ENCODE results near the gene GRM8.

DNA sequence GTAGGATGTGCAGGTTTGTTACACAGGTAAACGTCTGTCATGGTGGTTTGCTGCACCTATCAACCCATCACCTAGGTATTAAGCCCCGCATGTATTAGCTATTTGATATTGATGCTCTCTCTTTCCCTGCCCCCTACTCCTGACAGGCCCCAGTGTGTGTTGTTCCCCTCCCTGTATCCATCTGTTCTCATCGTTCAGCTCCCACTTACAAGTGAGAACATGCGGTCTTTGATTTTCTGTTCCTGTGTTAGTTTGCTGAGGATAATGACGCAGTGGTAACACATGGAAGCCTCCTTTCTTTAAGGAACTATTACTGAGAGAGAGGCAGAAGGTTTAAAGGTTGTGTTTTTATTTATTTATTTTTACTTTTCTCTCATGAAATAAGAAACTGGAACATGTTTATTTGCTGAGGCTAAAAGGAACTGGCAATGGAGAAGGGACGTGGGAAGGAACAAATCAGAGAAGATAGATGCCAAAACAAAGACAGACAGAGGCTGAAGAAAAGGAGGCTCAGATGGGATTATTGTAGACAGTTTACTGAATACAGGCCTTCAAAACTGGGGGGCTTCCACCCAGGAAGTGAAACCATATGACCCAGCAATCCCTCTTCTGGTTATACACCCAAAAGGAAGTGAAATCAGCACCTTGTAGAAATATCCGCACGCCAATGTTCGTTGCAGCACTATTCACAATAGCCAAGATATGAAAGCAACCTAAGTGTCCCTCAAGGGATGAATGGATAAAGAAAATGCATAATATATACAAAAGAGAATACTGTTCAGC lies 556.3 kb downstream of the GRM8 start:
- no peak for TF ChIP-seq ZBTB21 (tag by site-specific recombination; IDR thresholded peaks at IDR 0.05)
- TF ChIP-seq, protein P1, sequence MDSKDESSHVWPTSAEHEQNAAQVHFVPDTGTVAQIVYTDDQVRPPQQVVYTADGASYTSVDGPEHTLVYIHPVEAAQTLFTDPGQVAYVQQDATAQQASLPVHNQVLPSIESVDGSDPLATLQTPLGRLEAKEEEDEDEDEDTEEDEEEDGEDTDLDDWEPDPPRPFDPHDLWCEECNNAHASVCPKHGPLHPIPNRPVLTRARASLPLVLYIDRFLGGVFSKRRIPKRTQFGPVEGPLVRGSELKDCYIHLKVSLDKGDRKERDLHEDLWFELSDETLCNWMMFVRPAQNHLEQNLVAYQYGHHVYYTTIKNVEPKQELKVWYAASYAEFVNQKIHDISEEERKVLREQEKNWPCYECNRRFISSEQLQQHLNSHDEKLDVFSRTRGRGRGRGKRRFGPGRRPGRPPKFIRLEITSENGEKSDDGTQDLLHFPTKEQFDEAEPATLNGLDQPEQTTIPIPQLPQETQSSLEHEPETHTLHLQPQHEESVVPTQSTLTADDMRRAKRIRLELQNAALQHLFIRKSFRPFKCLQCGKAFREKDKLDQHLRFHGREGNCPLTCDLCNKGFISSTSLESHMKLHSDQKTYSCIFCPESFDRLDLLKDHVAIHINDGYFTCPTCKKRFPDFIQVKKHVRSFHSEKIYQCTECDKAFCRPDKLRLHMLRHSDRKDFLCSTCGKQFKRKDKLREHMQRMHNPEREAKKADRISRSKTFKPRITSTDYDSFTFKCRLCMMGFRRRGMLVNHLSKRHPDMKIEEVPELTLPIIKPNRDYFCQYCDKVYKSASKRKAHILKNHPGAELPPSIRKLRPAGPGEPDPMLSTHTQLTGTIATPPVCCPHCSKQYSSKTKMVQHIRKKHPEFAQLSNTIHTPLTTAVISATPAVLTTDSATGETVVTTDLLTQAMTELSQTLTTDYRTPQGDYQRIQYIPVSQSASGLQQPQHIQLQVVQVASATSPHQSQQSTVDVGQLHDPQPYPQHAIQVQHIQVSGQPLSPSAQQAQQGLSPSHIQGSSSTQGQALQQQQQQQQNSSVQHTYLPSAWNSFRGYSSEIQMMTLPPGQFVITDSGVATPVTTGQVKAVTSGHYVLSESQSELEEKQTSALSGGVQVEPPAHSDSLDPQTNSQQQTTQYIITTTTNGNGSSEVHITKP (tag by site-specific recombination; IDR thresholded peaks at IDR 0.05): no peak
- TF ChIP-seq, protein P2, sequence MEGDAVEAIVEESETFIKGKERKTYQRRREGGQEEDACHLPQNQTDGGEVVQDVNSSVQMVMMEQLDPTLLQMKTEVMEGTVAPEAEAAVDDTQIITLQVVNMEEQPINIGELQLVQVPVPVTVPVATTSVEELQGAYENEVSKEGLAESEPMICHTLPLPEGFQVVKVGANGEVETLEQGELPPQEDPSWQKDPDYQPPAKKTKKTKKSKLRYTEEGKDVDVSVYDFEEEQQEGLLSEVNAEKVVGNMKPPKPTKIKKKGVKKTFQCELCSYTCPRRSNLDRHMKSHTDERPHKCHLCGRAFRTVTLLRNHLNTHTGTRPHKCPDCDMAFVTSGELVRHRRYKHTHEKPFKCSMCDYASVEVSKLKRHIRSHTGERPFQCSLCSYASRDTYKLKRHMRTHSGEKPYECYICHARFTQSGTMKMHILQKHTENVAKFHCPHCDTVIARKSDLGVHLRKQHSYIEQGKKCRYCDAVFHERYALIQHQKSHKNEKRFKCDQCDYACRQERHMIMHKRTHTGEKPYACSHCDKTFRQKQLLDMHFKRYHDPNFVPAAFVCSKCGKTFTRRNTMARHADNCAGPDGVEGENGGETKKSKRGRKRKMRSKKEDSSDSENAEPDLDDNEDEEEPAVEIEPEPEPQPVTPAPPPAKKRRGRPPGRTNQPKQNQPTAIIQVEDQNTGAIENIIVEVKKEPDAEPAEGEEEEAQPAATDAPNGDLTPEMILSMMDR (tag by site-specific recombination; IDR thresholded peaks at IDR 0.05): no peak
- TF ChIP-seq, protein P3, sequence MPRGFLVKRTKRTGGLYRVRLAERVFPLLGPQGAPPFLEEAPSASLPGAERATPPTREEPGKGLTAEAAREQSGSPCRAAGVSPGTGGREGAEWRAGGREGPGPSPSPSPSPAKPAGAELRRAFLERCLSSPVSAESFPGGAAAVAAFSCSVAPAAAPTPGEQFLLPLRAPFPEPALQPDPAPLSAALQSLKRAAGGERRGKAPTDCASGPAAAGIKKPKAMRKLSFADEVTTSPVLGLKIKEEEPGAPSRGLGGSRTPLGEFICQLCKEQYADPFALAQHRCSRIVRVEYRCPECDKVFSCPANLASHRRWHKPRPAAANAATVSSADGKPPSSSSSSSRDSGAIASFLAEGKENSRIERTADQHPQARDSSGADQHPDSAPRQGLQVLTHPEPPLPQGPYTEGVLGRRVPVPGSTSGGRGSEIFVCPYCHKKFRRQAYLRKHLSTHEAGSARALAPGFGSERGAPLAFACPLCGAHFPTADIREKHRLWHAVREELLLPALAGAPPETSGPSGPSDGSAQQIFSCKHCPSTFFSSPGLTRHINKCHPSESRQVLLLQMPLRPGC (tag by site-specific recombination; IDR thresholded peaks at IDR 0.05): no peak
- TF ChIP-seq ZNF121 (tag by site-specific recombination; IDR thresholded peaks at IDR 0.05): no peak
- TF ChIP-seq REPIN1 (tag by site-specific recombination; IDR thresholded peaks at IDR 0.05; ENCODE audit: low read depth): no peak
- TF ChIP-seq ZNF501 (tag by site-specific recombination; IDR thresholded peaks at IDR 0.05): no peak
- TF ChIP-seq, protein P4, sequence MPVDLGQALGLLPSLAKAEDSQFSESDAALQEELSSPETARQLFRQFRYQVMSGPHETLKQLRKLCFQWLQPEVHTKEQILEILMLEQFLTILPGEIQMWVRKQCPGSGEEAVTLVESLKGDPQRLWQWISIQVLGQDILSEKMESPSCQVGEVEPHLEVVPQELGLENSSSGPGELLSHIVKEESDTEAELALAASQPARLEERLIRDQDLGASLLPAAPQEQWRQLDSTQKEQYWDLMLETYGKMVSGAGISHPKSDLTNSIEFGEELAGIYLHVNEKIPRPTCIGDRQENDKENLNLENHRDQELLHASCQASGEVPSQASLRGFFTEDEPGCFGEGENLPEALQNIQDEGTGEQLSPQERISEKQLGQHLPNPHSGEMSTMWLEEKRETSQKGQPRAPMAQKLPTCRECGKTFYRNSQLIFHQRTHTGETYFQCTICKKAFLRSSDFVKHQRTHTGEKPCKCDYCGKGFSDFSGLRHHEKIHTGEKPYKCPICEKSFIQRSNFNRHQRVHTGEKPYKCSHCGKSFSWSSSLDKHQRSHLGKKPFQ (tag by site-specific recombination; IDR thresholded peaks at IDR 0.05): no peak
- TF ChIP-seq ZNF776 (tag by site-specific recombination; IDR thresholded peaks at IDR 0.05; ENCODE audit: borderline replicate concordance): no peak
- TF ChIP-seq KLF10 (tag by site-specific recombination; IDR thresholded peaks at IDR 0.05): no peak
